SK-MEL-5 (cell line): Measurements from ENCODE around the gene GPATCH1. TPM values are rescaled to one million over a fixed set of nuclear protein-coding genes. Genes with fewer than 3 reads are reported as not detected.
"Not testable (repeated sequence)": the region's sequence is repeated elsewhere in the genome, so short reads cannot be mapped to it uniquely, and the experiment has no call there.

Experiments
- DNase-seq: peaks from one replicate; pipeline ENCODE4 v3.0.0-alpha.2; 2016; ENCODE audit warnings: low read depth, low spot score
- in situ Hi-C: cut with HindIII; loops from 2 replicates; pipeline ENCODE4 v1.10.0; 2016; ENCODE audit warnings: low sequenced_read_pairs, high pct_unique_total_duplicates, low pct_unique_long_range_greater_than_20kb
- polyA plus RNA-seq, 2 experiments: library from polyadenylated mRNA; depleted of rRNA; stranded (reverse); fragments of >200 nt; gene quantifications; 2 replicates each; pipeline ENCODE4 v1.2.3, GENCODE V29; 2015
- total RNA-seq: library from RNA; depleted of rRNA; stranded (reverse); fragments of >200 nt; shearing (Covaris generic); gene quantifications from 2 replicates; pipeline ENCODE4 v1.2.3, GENCODE V29; 2014; rRNA removed

The GPATCH1 gene
- total RNA-seq = 6.8 and 9.2 TPM in 2 replicates
- polyA plus RNA-seq (2015; cell fraction: cytosol; rRNA removed) = 5.7 and 7.0 TPM in 2 replicates
- 23.3 and 27.7 TPM in 2 replicates for polyA plus RNA-seq (2015; cell fraction: nucleus; rRNA removed)

DNA sequence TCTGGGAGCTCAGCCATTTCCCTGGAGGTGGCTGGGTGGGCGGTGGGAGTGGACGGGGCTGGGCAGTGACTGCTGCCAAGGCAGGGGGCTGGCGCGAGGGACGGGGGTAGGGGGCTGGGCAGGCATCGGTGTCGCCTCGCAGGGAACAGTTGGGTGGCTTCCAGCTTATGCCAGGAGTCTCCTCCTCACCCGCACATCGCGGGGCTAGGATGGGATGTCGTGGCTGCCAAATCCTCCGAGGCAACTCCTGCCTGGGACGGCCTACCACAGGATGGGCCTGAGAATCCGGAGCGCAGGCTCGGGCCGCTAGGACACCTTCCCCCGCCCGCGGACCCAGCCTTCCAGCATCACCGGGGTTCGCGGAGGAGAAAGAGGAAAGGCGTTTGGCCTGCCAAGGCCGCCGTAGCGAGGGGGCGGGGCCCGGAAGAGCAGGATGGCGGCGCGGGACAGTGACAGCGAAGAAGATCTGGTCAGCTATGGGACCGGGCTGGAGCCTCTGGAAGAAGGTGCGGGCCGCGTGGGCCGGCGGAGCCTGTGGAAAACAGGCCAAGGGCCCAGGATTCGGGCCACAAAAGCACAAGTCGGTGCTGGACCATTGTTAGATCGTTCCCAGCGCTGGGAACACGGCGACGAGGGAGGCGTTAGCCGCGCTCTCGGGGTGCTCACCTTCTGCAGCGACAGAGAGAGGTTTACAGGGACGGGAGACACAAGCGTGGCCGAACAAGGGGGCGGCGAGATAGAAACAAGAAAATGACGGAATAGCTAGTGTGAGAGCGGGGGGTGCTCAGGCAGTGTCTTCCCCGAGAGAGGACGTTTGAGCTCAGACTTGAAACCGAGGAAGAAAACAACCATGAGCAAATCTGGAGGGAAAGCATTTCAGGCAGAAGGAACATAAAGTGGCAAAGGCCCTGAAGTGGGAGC lies at the start of gene GPATCH1:
Gene GPATCH1 (plus strand): TSS at position 421 of the 921 bp plus-strand sequence. CDS start 13 bp downstream, at position 434.
- in situ Hi-C loops = no loop called here
- DNase-seq = peak; percentile 79

DNA sequence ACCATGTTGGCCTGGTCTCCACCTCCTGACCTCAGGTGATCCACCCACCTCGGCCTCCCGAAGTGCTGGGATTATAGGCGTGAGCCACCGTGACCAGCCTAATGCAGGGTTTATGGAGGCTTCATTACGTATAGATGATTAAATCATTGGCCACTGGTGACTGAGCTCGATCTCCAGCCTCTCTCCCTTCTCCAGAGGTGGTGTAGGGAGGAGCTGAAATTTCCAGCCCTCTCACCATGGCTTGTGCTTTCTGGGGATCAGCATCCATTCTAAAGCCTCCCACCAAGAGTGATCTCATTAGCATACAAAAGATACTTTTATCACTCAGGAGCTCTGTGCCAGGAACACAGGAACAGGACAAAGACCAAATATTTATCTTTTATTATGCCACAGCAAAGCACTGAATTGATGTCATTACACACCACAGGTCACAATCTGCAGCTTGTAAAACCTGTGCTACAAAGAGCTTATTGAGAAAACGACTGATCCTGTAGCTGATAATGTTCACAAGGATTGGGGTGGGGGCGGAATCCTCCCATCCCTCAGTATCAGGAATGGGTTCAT lies 48.7 kb upstream of the GPATCH1 start:
- in situ Hi-C loops = no loop called here
- peak; percentile 52 for DNase-seq

- no peak for DNase-seq
- in situ Hi-C loops = no loop called here
Observed at GRCh38 chr19:33035461-33035860, 45.5 kb upstream of the GPATCH1 start.

GRCh38 chr19:33036370-33037167 lies 44.4 kb upstream of the GPATCH1 start:
- in situ Hi-C loops = not testable (repeated sequence)

DNA sequence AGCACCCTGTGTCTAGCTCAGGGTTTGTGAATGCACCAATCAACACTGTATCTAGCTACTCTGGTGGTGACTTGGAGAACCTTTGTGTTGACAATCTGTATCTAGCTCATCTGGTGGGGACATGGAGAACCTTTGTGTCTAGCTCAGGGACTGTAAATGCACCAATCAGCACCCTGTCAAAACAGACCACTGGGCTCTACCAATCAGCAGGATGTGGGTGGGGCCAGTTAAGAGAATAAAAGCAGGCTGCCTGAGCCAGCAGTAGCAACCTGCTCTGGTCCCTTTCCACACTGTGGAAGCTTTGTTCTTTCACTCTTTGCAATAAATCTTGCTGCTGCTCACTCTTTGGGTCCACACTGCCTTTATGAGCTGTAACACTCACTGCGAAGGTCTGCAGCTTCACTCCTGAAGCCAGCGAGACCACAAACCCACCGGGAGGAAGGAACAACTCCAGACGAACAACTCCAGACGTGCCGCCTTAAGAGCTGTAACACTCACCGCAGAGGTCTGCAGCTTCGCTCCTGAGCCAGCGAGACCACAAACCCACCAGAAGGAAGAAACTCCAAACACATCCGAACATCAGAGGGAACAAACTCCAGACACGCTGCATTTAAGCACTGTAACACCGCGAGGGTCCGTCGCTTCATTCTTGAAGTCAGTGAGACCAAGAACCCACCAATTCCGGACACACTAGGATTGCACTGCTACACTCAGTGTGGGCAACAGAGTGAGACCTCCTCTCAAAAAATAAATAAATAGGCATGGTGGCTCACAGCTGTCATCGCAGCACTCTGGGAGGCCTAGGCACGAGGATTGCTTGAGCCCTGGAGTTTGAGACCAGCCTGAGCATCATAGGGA lies 43.6 kb upstream of the GPATCH1 start:
- in situ Hi-C loops, DNase-seq: not testable (repeated sequence)

More at GRCh38 chr19:33036370-33037167, 44.4 kb upstream of the GPATCH1 start:
- DNase-seq = not testable (repeated sequence)

- DNase-seq = no peak
- in situ Hi-C loops = no loop called here
Observed at GRCh38 chr19:33039108-33039599, 41.8 kb upstream of the GPATCH1 start.

GRCh38 chr19:33039815-33040214 lies 41.2 kb upstream of the GPATCH1 start:
- DNase-seq = no peak
- in situ Hi-C loops = no loop called here

DNA sequence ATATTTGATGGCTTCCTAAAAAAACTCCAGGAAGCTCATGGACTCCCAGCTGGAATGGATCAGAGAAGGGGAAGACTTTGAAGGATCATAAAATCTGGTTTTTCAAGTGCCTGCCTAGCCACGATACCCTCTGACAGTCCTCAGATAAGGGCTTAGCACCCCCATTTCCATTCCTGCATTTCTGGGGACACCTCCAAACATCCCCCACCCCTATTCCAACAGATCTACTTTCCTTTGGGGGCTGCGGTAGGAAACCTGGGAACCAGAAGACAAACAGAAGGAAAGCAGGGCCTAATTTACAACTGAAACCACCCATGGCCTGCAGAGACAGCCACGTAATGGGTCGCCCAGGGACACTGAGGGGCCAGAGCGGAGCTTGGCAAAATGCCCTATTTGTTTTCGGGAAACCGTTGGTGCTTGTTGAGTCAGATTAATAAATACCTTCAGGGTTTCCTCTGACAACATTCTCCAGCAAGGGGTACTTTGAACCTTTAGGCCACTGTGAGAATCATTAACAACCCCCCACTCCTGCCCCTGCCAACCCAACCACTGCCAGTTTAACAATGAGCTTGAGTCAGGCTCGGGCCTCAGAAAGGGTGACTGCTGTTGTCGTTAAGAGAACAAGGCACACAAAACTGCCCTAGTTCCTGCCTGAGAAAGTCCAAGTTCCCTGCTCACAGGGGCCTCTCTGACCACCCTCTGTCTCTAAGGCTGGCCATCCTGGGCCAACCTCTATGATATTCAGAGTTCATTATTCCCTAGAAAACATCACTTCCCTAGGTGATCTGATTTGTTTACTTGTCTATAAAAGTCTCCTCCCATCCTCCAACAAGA lies 39.8 kb upstream of the GPATCH1 start:
- peak; percentile 73 for DNase-seq
- in situ Hi-C loops = no loop called here

GRCh38 chr19:33041828-33042160 lies 39.2 kb upstream of the GPATCH1 start:
- in situ Hi-C loops, DNase-seq: not testable (repeated sequence)

DNA sequence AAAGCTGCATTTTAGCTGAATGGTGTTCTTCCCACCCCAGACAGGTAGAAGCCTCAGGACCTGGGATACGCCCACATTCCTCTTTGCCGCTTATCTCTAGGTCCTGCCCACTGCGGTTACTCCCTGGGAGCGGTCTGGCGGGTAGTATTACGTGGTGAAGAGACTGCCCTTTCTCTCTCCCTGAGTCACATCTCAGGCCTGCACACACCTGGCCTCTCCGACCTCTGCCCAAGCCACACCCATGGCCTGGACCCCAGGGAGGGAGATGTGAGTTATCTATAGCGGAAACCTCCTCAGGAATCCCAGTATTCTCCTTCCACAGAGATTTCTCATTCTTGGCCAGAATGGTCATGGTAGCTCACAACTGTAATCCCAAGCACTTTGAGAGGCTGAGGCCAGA lies 33.6 kb upstream of the GPATCH1 start:
- DNase-seq = no peak
- in situ Hi-C loops = no loop called here

DNA sequence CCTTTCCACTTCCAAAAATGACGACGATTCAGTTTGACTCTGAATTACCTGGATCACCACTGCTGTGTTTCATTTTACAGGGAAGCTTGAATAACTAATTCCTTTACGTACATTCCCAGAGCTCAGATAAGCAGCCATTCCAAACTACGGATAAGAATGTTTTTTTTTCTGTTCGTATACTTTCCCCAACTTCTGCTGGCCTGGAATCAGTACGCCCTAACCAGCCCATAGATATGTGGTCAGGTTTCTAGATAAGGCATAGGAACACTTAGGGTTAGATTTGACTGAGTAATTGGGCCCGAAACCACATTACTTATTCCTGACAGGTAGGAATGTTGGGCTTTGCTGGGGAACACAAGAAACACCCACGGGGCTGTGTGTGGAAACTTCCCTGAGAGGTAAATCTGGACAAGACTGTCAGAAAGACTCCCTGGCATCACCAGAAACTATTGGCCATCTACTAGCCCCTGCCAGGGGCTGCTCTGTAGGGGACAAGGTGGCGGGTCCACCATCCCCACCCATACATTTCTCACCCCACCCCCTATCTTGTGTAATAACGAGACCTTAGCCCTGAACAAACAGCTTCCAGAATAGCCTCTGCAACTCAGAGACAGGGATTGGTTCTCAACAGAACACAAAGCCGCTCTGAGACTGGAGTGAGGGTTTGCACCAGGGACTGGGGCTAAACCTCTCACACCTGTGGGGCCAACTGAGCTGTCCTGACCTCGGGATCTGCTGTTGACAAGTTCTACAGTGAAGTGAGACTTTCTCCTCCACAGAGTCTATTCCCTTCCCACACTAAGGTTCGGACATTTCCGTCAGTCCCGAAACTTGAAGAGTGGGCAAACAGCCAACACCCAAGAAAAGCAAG lies 31.9 kb upstream of the GPATCH1 start:
- in situ Hi-C loops = no loop called here
- DNase-seq = no peak

DNA sequence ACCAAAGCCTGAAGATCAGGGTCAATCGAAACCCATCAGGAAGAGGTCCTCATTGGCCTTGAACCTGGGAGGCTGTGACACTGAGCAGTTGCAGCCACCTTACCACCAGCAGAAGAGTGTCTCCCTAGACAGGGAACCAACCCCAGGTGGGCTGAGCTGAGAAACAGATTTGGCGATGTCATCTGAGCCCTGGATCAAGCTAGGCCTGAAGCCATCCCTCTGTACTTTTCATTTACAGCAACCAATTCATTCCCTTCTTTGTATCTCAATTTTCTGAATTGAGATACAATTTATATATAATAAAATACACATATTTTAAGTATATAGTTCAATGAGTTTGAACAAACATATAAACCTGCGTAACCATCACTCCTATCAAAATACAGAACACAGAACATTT lies 30.9 kb upstream of the GPATCH1 start:
- in situ Hi-C loops = no loop called here
- no peak for DNase-seq

DNA sequence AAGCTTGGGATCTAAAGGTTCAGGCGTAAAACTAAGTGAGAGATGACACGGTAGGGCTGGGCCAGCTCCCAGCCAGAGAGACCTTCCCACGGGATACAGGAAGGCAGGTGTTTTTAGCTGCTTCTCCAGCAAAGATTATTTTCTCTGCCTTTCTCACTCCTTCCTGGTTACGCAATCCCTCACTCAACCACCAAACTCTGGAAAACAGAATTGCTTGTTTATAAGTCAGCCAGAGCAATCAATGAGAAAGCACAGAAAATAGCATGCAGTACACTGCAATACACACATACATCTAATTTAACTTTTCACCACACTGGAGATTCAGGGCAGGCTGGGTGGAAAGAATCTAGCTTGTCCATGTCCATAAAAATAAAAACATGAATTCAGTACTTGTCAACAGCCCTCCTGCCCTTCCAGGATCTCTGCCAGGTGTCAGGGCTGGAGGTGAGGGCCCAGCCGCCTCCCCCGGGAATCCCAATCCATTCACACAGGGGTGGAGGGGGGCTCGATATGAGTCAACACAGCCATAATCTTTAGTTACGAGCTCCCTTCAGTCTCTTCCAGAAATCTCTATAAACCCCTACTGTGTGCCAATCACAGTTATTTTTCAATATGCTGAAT lies 28.5 kb upstream of the GPATCH1 start:
- in situ Hi-C loops = no loop called here
- peak; percentile 12 for DNase-seq

DNA sequence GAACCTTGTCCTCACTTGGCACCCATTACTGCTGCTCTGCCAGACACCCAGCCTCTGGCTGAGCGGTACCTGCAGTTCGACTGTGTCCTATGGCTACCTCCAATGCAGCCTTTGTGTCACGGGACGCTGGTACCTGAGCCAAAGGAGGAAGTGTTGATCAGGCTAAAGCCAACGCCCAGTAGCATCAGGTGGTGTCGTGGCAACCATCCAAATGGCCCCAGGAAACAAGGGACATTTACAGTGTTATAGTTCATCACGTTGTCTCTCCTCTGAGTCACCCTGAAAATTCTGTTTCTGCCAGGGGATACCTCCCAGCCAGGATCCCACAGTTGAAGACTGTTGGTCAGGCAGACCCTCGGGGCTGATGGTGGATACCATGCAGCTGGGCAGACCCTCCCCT lies 26.4 kb upstream of the GPATCH1 start:
- in situ Hi-C loops = no loop called here
- DNase-seq = no peak

- peak; percentile 95 for DNase-seq
- in situ Hi-C loops = no loop called here
Observed at GRCh38 chr19:33055718-33056117, 25.3 kb upstream of the GPATCH1 start.
